VCaP (cell line): ENCODE results near the gene SELENON.
"Not testable (repeated sequence)": the region's sequence is repeated elsewhere in the genome, so short reads cannot be mapped to it uniquely, and the experiment has no call there.

Experiments
- H3K27ac ChIP-seq: fragments of 450-650 bp; 2 replicates; pipeline ENCODE4 v1.5.1; 2017
- TF ChIP-seq, protein P1 (sequence below): fragments of 450-650 bp; conservative IDR thresholded peaks from 2 replicates; pipeline ENCODE4 v1.5.1; 2017; ENCODE audit warnings: mild to moderate bottlenecking, moderate library complexity

Gene SELENON

DNA sequence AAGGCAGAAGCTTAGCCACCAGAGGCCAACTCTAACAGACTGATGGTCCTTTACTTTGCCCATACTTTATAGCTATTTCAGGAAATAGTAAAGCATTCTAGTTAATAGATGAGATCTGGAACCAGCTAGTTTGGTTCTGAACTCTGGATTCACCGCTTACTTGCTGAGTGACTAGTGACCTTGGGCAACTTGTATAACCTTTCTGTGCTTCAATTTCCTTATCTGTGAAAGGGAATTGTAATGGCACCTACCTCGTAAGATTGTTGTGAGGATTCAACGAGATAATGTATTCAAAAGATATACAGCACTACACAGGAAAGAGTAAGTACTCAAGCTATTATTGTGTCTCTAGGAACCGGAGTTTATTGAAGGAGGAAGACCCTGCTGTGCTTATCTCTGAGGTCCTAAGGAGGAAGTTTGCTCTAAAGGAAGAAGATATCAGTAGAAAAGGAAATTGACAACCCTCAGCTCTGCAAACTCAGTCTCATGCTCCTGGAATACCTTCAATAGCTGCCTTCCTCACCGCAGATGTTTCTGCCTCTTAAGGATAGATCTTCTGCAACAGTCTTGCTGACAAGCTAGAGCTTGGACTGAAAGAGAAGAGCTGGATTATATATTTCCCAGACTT, 31.7 kb downstream of the SELENON start:
- peak overlapping the region; percentile 18; the same call in 1 of the 2 replicates for H3K27ac ChIP-seq
- TF ChIP-seq, protein P1, sequence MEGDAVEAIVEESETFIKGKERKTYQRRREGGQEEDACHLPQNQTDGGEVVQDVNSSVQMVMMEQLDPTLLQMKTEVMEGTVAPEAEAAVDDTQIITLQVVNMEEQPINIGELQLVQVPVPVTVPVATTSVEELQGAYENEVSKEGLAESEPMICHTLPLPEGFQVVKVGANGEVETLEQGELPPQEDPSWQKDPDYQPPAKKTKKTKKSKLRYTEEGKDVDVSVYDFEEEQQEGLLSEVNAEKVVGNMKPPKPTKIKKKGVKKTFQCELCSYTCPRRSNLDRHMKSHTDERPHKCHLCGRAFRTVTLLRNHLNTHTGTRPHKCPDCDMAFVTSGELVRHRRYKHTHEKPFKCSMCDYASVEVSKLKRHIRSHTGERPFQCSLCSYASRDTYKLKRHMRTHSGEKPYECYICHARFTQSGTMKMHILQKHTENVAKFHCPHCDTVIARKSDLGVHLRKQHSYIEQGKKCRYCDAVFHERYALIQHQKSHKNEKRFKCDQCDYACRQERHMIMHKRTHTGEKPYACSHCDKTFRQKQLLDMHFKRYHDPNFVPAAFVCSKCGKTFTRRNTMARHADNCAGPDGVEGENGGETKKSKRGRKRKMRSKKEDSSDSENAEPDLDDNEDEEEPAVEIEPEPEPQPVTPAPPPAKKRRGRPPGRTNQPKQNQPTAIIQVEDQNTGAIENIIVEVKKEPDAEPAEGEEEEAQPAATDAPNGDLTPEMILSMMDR: no peak

DNA sequence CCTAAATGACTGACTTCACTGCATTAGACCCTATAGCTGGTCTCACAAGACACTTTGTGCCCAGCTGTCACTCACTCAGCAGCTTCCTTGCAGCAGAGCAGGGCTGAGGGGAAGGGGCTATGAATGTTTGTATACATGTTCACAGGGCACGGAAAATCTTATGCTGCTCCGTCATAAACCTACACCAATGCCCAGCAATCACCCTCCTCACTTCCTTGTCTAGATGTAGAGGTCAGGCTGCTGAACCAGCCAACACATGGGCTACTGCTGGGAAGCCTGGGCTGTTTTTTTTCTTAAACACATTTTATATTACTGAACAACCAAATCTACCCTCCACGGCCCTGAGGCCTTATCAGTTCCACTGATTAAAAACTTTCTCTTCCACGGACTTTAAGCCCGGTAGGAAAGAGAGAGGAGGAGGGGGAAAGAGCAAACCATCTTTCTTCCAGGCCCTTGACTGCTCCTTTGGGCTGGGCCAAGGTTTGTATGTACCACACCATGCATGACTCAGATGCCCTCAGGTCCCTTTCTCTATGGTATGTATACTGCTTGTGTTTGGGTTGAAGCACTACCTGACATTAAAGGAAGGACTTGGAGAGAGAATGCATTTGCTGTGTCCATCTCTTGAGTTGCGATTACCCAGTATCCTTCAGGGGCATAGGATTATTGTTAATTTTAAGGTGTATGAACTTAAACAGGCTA, 32.5 kb downstream of the SELENON start:
- TF ChIP-seq, protein P1: no peak
- peak overlapping the region; percentile 18; the same call in 1 of the 2 replicates for H3K27ac ChIP-seq

DNA sequence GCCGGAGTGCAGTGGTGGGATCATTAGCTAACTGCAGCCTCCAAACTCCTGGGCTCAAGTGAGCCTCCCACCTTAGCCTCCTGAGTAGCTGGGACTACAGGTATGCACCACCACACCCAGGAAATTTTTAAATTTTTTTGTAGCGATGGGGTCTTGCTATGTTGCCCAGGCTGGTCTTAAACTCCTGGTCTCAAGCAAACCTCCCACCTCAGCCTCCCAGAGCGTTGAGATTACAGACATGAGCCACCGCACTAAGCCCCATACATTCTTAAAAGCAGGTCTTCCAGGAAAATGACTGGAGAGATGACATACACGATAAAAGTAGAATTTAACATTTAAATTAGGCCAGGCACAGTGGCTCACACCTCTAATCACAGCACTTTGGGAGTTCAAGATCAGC, 33.2 kb downstream of the SELENON start:
- H3K27ac ChIP-seq: no peak overlapping the region
- TF ChIP-seq, protein P1: no peak

DNA sequence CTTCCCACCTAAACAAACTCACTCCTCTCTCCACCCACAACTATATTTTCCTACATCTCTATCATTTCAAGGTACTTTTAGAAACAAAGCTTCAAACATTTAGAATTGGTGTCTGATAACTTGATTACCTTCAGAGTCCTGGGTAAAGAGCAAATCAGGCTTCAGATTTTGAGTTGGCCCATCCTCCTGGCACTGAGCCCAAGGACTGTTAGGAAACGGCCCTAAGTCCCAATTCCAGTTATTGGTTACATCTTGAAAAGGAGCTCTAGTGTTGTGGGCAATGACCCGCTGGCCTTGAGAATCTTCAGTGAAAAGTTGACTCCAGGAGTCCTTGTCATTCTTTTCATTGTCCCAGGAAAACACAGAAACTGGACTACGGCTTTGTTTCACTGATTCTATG, 34.9 kb downstream of the SELENON start:
- TF ChIP-seq, protein P1: no peak
- H3K27ac ChIP-seq: no peak overlapping the region

DNA sequence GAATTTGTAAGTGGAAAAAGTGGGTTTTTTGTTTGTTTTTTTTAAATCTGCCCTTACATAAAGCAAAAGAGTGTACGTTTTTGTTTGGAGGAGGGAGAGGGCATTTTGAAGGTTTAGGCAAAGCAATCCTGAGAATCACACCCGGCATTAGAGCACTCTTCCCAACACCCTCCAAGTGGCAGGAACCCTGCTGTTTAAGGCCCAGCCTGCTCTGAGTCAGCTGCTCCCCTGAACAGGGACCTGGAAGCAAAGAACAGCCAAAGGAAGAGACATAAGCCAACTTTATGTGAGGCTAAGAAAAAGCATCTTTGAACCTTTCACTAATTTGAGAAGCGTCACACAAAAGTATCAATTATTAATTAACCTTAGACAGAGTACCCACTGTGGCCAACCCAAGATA, 36.7 kb downstream of the SELENON start:
- TF ChIP-seq, protein P1: no peak
- peak overlapping the region; percentile 57 for H3K27ac ChIP-seq

DNA sequence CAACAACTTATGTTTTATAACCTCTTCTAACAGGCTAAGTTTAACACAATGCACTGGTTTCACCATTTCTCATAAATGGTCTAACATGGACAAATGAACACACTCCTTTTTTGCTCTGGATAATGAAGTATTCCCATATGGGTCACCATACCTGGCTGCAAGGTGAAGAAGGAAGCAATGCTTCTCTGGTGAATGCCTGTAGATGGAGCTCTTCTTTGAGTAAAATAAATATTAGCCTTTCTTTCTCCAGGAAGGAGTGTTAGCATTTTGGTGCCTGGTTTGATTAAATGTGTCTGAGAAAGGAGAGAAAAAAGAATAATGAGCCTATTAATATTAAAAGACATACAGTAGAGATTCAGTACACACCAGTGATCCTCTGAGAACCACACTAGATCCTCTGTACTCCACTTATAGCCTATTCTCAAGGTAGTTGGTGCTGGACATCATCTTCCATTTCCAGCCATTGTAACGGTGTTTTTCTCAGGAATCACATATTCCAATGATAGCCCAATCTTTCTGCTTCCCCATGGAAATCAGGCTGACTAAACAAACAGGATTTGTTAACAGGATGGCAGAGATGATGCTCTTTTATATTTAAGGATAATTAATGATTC, 37.4 kb downstream of the SELENON start:
- peak overlapping the region; percentile 57 for H3K27ac ChIP-seq
- TF ChIP-seq, protein P1: peak; percentile 82

DNA sequence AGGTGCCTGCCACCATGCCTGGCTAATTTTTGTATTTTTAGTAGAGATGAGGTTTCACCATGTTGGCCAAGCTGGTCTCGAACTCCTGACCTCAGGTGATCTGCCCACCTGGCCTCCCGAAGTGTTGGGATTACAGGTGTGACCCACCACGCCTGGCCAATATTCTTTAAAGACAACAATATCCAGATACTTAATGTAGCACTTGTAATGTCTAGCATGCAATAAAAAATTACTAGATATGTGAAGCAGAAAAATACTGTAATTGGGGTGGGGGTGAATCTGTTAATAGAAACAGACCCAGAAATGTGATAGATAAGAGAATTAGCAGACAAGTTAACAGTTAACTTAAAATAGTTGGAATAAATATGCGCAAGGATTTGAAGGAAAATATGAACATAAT, 39.8 kb downstream of the SELENON start:
- not testable (repeated sequence) for H3K27ac ChIP-seq

DNA sequence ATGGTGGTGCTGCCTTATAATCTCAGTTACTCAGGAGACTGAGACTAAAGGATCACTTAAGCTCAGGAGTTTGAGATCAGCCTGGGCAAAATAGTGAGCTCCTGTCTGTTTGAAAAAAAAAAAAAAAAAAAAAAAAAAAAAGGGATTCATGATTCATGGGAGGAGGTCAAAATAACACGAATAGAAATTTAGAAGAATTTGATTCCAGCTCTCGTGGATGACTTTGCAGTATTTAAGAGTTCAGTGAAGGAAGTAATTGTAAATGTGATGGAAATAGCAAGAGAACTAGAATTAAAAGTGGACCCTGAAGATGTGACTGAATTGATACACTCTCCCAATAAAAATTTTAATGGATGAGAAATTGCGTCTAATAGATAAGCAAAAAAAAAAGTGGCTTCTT, 43.5 kb downstream of the SELENON start:
- TF ChIP-seq, protein P1: no peak
- H3K27ac ChIP-seq: no peak overlapping the region
